HL-60/S4 treated with phorbol 12-myristate 13-acetate at 8.2 ng/mL for 4 days and 3 days (cell line): ENCODE measurements around the gene ARRDC4.

Source experiments
- in situ Hi-C: fragments of 300-500 bp; cut with MboI; formaldehyde crosslinking; loops from 2 replicates; pipeline ENCODE4 v1.15.0; 2022; ENCODE audit warnings: low sequenced_read_pairs

Gene ARRDC4

GRCh38 chr15:97995881-97996603, 35.5 kb downstream of the ARRDC4 start:
- in situ Hi-C loops = no loop called here

GRCh38 chr15:97998307-97999071, 38.0 kb downstream of the ARRDC4 start:
- in situ Hi-C loops = no loop called here

DNA sequence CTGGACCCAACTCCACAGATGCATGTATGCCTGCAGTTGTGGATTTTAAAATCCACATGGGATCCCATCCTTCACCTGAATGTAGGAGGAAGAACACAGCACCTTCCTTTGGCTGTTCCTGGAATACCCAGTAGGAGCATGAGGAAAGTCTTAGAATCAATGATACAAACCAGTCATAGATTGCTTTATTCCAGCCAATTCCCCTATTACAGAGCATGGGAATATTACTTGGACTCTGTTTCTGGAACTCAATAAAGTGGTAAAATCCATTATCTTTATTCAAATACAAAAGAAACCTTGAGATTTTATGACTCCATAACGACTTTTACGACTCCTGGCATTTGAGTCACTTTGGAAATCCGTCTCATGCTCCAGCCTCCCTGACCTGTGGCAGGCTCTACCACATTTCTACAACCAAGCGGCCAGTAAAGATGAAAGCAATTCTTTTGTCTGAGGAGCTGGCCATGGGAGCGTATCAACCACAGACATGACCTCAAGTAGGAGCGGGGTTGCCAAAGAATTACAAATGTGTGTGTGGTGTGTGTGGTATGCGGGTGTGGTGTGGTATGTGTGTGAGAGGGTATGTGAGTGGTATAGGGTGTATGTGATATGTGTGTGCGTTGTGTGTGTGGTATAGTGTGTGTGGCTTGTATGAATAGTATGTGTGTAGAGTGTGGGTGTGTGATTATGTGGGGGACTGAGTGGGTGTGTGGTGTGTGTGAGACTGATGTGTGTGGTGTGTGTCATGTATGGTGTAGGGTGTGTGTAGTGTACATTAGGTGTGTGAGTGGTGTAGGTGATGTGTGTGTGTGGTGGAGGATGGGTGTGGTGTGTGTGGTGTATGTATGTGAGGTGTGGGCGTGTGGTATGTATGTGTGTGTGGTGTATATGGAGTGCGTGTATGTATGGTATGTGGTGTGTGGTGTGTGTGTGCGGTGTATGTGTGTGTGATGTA, 40.0 kb downstream of the ARRDC4 start:
- in situ Hi-C loops = no loop called here

DNA sequence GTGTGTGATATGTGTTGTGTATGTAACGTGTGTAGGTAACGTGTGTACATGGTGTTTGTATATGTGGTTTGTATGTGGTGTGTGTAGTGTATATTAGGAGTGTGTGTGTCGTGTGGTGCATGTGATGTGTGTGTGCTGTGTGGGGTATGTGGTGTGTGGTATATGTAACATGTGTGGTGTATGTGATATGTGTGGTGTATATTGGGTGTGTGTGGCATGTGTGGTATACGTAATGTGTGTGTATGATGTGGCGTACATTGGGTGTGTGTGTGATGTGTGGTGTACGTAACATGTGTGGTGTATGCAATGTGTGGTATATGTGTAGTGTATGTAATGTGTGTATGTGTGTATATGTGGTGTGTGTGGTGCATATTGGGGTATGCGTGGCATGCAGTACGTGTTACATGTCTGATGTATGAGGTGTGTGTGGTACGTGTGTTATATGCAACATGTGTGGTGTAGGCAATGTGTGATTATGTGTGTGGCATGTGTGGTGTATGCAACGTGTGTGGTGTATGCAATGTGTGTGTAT, 41.2 kb downstream of the ARRDC4 start:
- in situ Hi-C loops = no loop called here

GRCh38 chr15:98002419-98002818, 41.9 kb downstream of the ARRDC4 start:
- in situ Hi-C loops = no loop called here

DNA sequence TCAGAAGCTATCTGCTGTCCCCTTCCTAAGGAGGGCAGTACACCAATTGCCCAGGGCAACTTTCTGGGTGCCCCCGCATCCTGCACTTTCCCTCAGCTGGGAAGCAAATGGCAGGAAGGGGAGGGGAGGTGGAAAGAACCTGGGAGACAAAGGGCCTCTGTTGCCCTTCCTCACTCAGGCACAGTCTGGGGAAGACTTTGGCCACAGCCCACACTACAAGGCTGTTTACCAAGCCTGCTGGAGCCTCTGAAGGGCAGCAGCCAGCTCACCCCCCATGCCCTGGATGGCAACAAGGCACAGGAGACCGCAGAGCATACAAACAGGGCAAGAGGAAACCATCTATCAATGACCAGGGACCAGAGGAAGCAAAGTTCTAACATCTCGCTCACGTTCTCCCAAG, 42.4 kb downstream of the ARRDC4 start:
- in situ Hi-C loops = no loop called here

- in situ Hi-C loops = no loop called here
Measured at GRCh38 chr15:98003518-98003917, 43.0 kb downstream of the ARRDC4 start.

DNA sequence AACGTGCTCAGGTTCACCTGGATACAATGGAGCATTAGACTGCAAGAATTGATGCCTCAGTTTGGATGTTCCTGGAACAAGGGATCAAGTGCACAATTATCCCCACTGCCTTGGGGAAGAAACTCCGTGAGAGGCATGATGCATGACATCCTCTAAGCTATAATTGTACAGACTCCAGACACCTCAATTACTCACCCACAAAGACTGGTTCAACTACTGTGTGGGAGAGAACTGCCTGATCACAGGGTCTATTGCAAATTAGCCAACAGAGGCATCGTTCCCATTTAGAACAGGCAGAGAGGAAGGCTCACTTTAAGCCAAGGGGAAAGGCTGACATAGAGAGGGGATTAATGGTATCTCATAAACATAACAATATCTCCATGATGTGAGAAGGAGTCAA, 43.5 kb downstream of the ARRDC4 start:
- in situ Hi-C loops = no loop called here

DNA sequence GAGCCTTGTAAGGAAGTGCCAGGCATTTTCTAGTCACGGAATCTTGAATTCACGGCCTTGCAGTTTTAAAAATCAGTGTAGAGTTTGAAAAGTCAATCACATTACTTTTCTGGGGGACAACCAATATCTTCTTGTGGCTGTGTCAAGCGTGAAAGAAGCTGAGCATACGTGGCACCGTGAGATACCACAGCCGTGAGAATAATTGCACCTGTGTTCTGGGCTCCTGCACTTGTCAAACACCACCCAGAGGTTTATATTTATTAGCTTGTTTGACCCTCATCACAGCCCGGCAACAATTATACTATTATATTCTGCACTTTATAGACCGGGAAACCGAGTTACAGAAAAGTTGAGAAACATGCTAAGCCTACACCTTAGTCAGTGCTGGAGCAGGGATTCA, 45.2 kb downstream of the ARRDC4 start:
- in situ Hi-C loops = no loop called here

DNA sequence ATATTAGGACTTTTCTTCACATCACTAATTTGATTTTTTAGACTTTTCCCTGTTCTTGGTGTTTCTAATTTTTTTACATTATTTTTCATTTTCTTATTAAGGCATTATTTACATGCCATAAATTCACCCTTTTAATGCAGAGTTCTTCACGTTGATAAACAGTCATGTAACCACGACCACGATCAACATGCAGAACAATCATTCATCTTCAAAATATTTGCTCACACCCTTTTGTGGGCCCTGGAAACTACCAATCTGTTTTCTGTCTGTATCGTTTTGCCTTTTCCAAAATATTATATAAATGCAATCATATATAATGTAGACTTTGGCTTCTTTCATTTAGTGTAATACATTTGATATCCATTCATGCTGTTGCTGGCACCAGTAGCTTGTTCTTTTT, 48.7 kb downstream of the ARRDC4 start:
- in situ Hi-C loops = no loop called here

GRCh38 chr15:98009971-98010370, 49.5 kb downstream of the ARRDC4 start:
- in situ Hi-C loops = no loop called here

DNA sequence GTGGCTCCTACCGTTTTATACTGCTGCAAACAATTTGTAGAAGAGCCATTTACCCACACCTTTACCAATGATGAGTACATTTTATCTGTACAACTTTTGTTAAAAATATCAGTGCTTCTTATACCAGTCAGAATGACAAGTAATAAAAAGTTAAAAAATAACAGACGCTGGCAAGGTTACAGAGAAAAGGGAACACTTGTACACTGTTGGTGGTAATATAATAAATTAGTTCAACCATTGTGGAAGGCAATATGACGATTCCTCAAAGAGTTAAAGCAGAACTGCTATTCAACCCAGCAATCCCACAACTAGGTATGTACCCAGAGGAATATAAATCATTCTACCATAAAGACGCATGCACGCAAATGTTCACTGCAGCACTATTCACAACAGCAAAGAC, 51.9 kb downstream of the ARRDC4 start:
- in situ Hi-C loops = no loop called here

- in situ Hi-C loops = no loop called here
Measured at GRCh38 chr15:98013631-98014030, 53.1 kb downstream of the ARRDC4 start.

- in situ Hi-C loops = no loop called here
Measured at GRCh38 chr15:98017150-98017964, 56.9 kb downstream of the ARRDC4 start.

DNA sequence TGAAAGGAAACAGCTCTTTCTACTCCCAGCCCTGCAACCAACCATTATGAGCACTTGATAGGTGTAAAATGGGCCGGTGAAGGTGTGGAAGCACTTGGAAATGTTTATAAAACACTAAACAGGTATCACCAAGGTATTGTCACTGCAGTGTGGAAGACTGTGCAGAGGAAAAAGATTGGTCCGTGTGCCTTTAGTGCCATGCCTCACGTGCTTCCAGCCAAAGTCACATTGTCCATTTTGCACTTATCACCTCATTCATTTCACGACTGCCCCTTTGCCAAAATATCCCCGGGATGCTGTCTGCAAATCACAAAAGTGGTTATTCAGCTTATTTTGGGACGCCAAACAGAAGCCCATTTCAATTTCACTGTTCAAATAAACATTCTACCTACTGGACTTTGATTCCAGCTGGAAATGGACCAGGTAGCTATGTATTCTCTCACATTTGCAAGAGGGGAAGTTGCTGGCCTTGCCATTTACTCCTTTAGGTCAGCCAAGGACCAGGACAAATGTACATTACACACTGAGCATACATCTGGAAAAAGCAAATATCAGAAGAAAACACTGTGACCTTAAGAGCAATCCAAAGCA, 58.4 kb downstream of the ARRDC4 start:
- in situ Hi-C loops = no loop called here
